C1 segment of cervical spinal cord (tissue), 14 donors: ENCODE measurements around the gene NUP153.
"Not testable (repeated sequence)": the region's sequence is repeated elsewhere in the genome, so short reads cannot be mapped to it uniquely, and the experiment has no call there.

Experiments used
- DNase-seq, 14 donors: peaks; one replicate each; lab custom pipeline; 2025; lab: John Stamatoyannopoulos, UW

Gene NUP153

GRCh38 chr6:17714177-17714576 is 7.5 kb upstream of the NUP153 start:
- no peak for DNase-seq

GRCh38 chr6:17712576-17712975 is 5.9 kb upstream of the NUP153 start:
- no peak for DNase-seq

GRCh38 chr6:17710331-17710730 is 3.6 kb upstream of the NUP153 start:
- DNase-seq, result no peak

- DNase-seq, result no peak
Measured at GRCh38 chr6:17709476-17709875, 2.8 kb upstream of the NUP153 start.

- DNase-seq, result not testable (repeated sequence)
Measured at GRCh38 chr6:17708035-17708434, 1.3 kb upstream of the NUP153 start.

GRCh38 chr6:17707371-17707651 is 586 bp upstream of the NUP153 start:
- DNase-seq, result no peak

GRCh38 chr6:17705778-17706579 is 746 bp downstream of the NUP153 start:
- DNase-seq, result peak in 10 of 14 donors; percentile 28 to 82 (median 52)

GRCh38 chr6:17705428-17705777 is 1.3 kb downstream of the NUP153 start:
- peak in 3 of 14 donors; percentile 24 to 42 (median 34) for DNase-seq

GRCh38 chr6:17703256-17703694 is 3.5 kb downstream of the NUP153 start:
- peak in 1 of 14 donors; percentile 2 for DNase-seq

- no peak for DNase-seq
Measured at GRCh38 chr6:17700421-17701416, 6.0 kb downstream of the NUP153 start.

- DNase-seq, result no peak
Measured at GRCh38 chr6:17691925-17692538, 14.7 kb downstream of the NUP153 start.

GRCh38 chr6:17688481-17688880 is 18.2 kb downstream of the NUP153 start:
- peak in 1 of 14 donors; percentile 4 for DNase-seq

GRCh38 chr6:17687136-17687535 is 19.6 kb downstream of the NUP153 start:
- no peak for DNase-seq

GRCh38 chr6:17684134-17684533 is 22.6 kb downstream of the NUP153 start:
- no peak for DNase-seq

- no peak for DNase-seq
Measured at GRCh38 chr6:17683428-17683827, 23.3 kb downstream of the NUP153 start.

GRCh38 chr6:17679726-17680125 is 27.0 kb downstream of the NUP153 start:
- DNase-seq, result no peak

- no peak for DNase-seq
Measured at GRCh38 chr6:17677602-17678001, 29.1 kb downstream of the NUP153 start.

GRCh38 chr6:17673543-17674254 is 33.0 kb downstream of the NUP153 start:
- no peak for DNase-seq

GRCh38 chr6:17672064-17672718 is 34.5 kb downstream of the NUP153 start:
- no peak for DNase-seq

- DNase-seq, result no peak
Measured at GRCh38 chr6:17666646-17667045, 40.1 kb downstream of the NUP153 start.

GRCh38 chr6:17665132-17665531 is 41.6 kb downstream of the NUP153 start:
- DNase-seq, result no peak
